Esophagus muscularis mucosa (tissue), 4 donors: Measurements from ENCODE around the gene GNG2. TPM values are rescaled to one million over a fixed set of nuclear protein-coding genes. Genes with fewer than 3 reads are reported as not detected.

Source experiments
- DNase-seq: peaks from one replicate; pipeline ENCODE4 v3.0.0-alpha.2; 2017; ENCODE audit errors: extremely low spot score
- H3K27ac ChIP-seq, 4 donors: fragments of 200-600 bp; sonication (generic); replicated peaks in 1 of 4; 1 replicate in 3 of 4; 2 replicates in 1 of 4; pipeline ENCODE4 v1.5.1; 2016 to 2019; ENCODE audit warnings: mild to moderate bottlenecking in 1 of 4
- H3K27me3 ChIP-seq, 4 donors: fragments of 200-600 bp; sonication (generic); one replicate each; pipeline versions ENCODE4 v1.5.1 to v1.6.0; 2016 to 2019
- H3K36me3 ChIP-seq, 4 donors: fragments of 200-600 bp; sonication (generic); one replicate each; pipeline ENCODE4 v1.5.1; 2016 to 2019
- H3K4me1 ChIP-seq, 4 donors: fragments of 200-600 bp; sonication (generic); one replicate each; pipeline ENCODE4 v1.5.1; 2016 to 2019
- H3K4me3 ChIP-seq, 4 donors: fragments of 200-600 bp; sonication (generic); 1 replicate in 2 of 4; 2 replicates in 2 of 4; pipeline ENCODE4 v1.5.1; 2016 to 2019; ENCODE audit warnings: mild to moderate bottlenecking in 4 of 4, moderate library complexity in 1 of 4
- H3K9me3 ChIP-seq, 4 donors: fragments of 200-600 bp; sonication (generic); 1 replicate in 3 of 4; 2 replicates in 1 of 4; pipeline ENCODE4 v1.5.1; 2016 to 2019
- EP300 ChIP-seq: sonication (generic); formaldehyde crosslinking; IDR thresholded peaks from one replicate; pipeline ENCODE4 v1.6.1; 2017; ENCODE audit warnings: antibody characterized with exemption
- POLR2A ChIP-seq: fragments of 450-650 bp; IDR thresholded peaks from one replicate; pipeline ENCODE4 v1.6.1; 2017; ENCODE audit warnings: antibody characterized with exemption, moderate library complexity, mild to moderate bottlenecking, low read depth
- POLR2AphosphoS5 ChIP-seq, 2 donors: sonication (generic); formaldehyde crosslinking; IDR thresholded peaks; one replicate each; pipeline ENCODE4 v1.6.1; 2017; ENCODE audit warnings: antibody characterized with exemption in 2 of 2
- WGBS: methylation state at CpG from one replicate; pipeline ENCODE4 v1.1.5; 2018; 5-methylcytosine and 5-hydroxymethylcytosine counted together
- intact Hi-C: fragments of 100-400 bp; cut with DNase I; formaldehyde crosslinking; loops from one replicate; pipeline ENCODE4 v1.15.1; 2023
- total RNA-seq, 4 donors: library from RNA; depleted of rRNA; stranded (reverse); fragments of >200 nt; gene quantifications; one replicate each; pipeline versions ENCODE4 v1.1.0 to v1.2.1, GENCODE V29; 2016
- TF ChIP-seq, protein P1 (sequence below), 3 experiments: fragments of 200-600 bp in 2 of 3; fragments of 450-650 bp in 1 of 3; sonication (generic) in 2 of 3; IDR thresholded peaks; one replicate each; pipeline ENCODE4 v1.5.1; 2017 to 2019; ENCODE audit warnings: antibody characterized with exemption in 3 of 3, mild to moderate bottlenecking in 2 of 3, moderate library complexity in 1 of 3

GNG2 gene
- total RNA-seq, 4 donors from 2014 or later: 15.7 to 19.9 (median 17.7) TPM

DNA sequence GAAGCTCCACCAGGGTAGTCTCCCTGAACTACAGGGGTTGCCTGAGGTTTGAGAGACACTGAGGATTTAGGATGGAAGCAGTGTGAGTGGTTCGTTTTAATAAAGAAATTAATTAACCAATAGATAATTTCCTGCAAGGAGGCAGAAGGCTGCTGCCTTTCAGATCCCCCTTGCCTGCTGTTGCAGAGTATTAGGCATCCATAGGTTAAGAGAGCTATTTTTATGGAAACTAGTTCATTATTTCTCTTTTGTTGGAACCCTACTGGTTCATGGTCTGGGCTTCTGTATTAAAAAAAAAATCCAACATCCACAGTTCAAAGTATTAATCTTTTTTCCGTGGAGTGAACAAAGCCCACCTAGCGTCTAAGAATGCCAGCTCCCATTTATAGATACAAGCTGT lies 78.4 kb downstream of the GNG2 start:
- H3K27me3 ChIP-seq: no peaks in the 10 kb centered on the region
- TF ChIP-seq, protein P1, sequence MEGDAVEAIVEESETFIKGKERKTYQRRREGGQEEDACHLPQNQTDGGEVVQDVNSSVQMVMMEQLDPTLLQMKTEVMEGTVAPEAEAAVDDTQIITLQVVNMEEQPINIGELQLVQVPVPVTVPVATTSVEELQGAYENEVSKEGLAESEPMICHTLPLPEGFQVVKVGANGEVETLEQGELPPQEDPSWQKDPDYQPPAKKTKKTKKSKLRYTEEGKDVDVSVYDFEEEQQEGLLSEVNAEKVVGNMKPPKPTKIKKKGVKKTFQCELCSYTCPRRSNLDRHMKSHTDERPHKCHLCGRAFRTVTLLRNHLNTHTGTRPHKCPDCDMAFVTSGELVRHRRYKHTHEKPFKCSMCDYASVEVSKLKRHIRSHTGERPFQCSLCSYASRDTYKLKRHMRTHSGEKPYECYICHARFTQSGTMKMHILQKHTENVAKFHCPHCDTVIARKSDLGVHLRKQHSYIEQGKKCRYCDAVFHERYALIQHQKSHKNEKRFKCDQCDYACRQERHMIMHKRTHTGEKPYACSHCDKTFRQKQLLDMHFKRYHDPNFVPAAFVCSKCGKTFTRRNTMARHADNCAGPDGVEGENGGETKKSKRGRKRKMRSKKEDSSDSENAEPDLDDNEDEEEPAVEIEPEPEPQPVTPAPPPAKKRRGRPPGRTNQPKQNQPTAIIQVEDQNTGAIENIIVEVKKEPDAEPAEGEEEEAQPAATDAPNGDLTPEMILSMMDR (IDR thresholded peaks at IDR 0.05): no peak
- TF ChIP-seq POLR2AphosphoS5 (IDR thresholded peaks at IDR 0.05) (no peak), EP300 (no peak), POLR2A (no peak)
- H3K4me3 ChIP-seq: no peak overlapping the region
- intact Hi-C loops: no loop called here
- H3K9me3 ChIP-seq: no peaks in the 10 kb centered on the region
- H3K36me3 ChIP-seq: no peaks in the 10 kb centered on the region
- no peak for DNase-seq
- H3K4me1 ChIP-seq: peaks cover 4 to 11% (median 9%) of the 10 kb centered on the region in 4 donors
- H3K27ac ChIP-seq: no peak overlapping the region
- 83% methylated on average over 3 of the region's 3 CpGs for WGBS

DNA sequence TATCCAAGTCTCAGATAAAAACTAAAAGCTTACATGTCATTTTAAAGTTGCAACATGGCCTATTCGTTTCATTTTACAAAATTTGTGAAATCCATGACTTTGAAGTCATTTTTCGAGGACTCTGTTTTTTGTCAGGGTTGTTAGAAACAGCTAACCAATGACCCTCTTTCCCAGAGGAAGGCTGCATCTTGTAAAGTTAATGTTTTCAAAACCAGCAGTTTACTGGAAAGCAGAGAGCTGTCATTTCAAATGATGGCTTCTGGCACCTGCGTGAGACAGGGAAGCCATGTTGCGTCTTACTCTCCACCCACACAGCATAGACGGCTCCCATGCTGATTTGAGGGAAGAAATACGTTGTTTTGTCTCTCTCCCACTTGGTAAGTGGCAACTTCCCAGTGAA lies 78.8 kb downstream of the GNG2 start:
- Histone ChIP-seq H3K4me3 (no peak overlapping the region), H3K36me3 (no peaks in the 10 kb centered on the region), H3K9me3 (no peaks in the 10 kb centered on the region), H3K27me3 (no peaks in the 10 kb centered on the region), H3K27ac (peak overlapping the region in 1 of 4 donors; percentile 41), H3K4me1 (peaks cover 4 to 11% (median 9%) of the 10 kb centered on the region in 4 donors)
- no peak for TF ChIP-seq EP300
- TF ChIP-seq POLR2A: no peak
- TF ChIP-seq, protein P1 (IDR thresholded peaks at IDR 0.05): no peak
- whole genome bisulfite sequencing: 90% methylated on average over 6 of the region's 6 CpGs
- intact Hi-C loops: no loop called here
- no peak for DNase-seq

DNA sequence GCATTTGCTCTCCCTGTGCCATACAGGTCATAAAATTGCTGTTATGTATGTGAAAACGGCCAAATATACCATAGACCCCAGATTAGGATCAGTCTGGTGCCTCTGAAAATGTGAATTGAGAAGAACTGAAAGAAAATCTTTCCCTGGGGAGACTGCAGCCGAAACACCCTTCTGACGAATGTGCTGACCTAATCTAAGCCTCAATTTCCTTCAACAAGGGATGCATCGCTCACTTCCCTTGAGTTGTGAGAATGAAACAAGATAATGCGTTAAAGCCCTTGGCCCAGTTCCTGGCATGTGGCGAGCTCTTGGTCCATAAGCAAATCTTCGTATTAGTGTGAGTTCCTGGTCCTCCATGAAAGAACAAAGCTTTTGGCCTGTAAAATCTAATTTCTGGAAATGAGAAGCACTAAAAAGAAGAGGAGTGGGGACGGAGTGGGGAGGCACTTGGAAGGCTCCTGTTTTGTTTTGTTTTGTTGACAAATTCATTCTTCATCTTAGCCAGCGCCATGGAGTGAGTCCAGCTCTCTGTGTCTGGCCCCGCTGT lies 79.4 kb downstream of the GNG2 start:
- H3K9me3 ChIP-seq: no peaks in the 10 kb centered on the region
- TF ChIP-seq POLR2AphosphoS5 (IDR thresholded peaks at IDR 0.05) (no peak), EP300 (no peak), POLR2A (no peak)
- TF ChIP-seq, protein P1 (IDR thresholded peaks at IDR 0.05): no peak
- WGBS: 91% methylated on average over 10 of the region's 10 CpGs
- intact Hi-C loops: no loop called here
- H3K27ac ChIP-seq: peak overlapping the region in 1 of 4 donors; percentile 41
- DNase-seq: no peak
- H3K27me3 ChIP-seq: no peaks in the 10 kb centered on the region
- no peak overlapping the region for H3K4me3 ChIP-seq
- no peaks in the 10 kb centered on the region for H3K36me3 ChIP-seq
- H3K4me1 ChIP-seq: peaks cover 4 to 11% (median 9%) of the 10 kb centered on the region in 4 donors

DNA sequence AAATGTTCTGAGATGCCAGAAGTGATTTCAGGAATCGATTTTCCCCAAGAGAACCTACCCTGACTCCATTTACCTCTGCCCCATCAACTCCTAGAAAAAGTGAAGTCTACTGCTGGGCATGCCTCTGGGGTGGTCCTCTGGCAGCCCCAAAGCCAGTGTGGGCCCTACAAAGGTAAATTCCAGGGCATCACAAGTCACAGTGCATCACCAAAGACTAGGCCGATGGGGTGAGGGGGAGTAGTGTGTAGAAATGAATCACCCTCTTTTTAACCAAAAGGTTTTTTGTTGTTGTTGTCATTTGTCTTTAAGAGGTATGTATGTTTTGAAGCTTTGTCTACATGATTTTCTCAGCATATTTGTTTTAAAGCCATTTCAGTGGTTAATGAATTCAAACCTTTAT lies 82.6 kb downstream of the GNG2 start:
- H3K27me3 ChIP-seq: no peaks in the 10 kb centered on the region
- no peaks in the 10 kb centered on the region for H3K36me3 ChIP-seq
- intact Hi-C loops: no loop called here
- TF ChIP-seq EP300: no peak
- no peak for TF ChIP-seq POLR2A
- TF ChIP-seq POLR2AphosphoS5 (IDR thresholded peaks at IDR 0.05): no peak
- TF ChIP-seq, protein P1 (IDR thresholded peaks at IDR 0.05): no peak
- 94% methylated on average over 2 of the region's 2 CpGs for WGBS
- DNase-seq: no peak
- H3K27ac ChIP-seq: no peak overlapping the region
- peaks cover 0 to 3% (median 0%) of the 10 kb centered on the region in 4 donors for H3K9me3 ChIP-seq
- H3K4me1 ChIP-seq: peaks cover 0 to 4% (median 0%) of the 10 kb centered on the region in 4 donors
- H3K4me3 ChIP-seq: no peak overlapping the region

DNA sequence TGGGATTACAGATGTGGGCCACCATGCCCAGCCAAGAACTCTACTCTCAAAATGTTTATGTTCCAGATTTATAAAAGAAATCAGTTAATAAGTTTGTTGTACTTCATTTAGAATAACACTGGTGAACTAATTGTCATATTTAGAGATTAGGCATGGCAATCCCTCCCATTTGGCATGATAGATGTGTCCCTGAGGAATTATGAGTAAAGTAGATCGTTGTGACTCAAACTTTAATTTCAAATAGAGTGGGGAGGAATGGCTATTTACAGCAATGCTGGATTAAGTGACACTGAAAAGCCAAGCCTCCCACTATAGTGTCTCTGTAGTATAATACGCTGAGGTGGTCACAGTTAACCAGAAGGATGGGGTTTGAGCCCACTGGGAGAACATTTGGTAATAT lies 89.6 kb downstream of the GNG2 start:
- H3K4me3 ChIP-seq: no peak overlapping the region
- H3K9me3 ChIP-seq: peaks cover 0 to 4% (median 0%) of the 10 kb centered on the region in 4 donors
- H3K4me1 ChIP-seq: no peaks in the 10 kb centered on the region
- peaks cover 0 to 12% (median 0%) of the 10 kb centered on the region in 4 donors for H3K36me3 ChIP-seq
- H3K27ac ChIP-seq: no peak overlapping the region
- intact Hi-C loops: no loop called here
- no peak for DNase-seq
- no peak for TF ChIP-seq POLR2A
- no peak for TF ChIP-seq POLR2AphosphoS5 (IDR thresholded peaks at IDR 0.05)
- TF ChIP-seq EP300: no peak
- TF ChIP-seq, protein P1 (IDR thresholded peaks at IDR 0.05): no peak
- no peaks in the 10 kb centered on the region for H3K27me3 ChIP-seq
- 83% methylated on average over 2 of the region's 2 CpGs for WGBS
